Stimulated activated CD4-positive, alpha-beta T cell treated with anti-CD3 and anti-CD28 coated beads, TNF-alpha, amount 100 ng/mL, for 1 hour (primary cell): ENCODE results near the gene INHBC.
"Not testable (repeated sequence)": the region's sequence is repeated elsewhere in the genome, so short reads cannot be mapped to it uniquely, and the experiment has no call there.

ENCODE experiments used
- DNase-seq, 3 donors: peaks; one replicate each; pipeline ENCODE4 v3.0.0-alpha.2; 2020; ENCODE audit warnings: low read depth in 3 of 3, low spot score in 1 of 3

The INHBC gene

DNA sequence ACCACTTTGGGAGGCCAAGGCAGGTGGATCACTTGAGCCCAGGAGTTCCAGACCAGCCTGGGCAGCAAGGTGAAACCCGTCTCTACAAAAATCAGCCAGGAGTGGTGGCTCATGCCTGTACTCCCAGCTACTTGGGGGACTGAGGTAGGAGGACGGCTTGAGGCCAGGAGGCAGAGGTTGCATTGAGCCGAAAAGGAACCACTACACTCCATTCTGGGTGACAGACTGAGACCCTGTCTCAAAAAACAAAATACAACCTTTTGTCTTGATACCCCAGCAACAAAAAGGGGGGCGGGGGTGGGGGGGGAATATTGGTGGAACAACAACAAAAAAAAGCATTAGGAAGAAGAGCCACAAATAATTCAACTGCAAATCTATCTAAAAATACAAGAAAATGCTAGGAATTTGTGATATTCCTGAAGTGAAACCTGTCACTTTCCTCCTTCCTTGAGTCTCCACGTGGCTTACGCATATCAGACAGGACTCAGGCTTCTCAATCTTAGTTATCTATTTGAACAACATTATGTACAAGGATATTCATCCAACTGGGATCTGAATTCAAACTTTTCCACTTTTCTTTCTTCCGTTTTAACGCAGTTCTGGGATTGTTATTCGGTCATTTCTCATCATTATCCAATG, 5.0 kb upstream of the INHBC start:
- no peak for DNase-seq

DNA sequence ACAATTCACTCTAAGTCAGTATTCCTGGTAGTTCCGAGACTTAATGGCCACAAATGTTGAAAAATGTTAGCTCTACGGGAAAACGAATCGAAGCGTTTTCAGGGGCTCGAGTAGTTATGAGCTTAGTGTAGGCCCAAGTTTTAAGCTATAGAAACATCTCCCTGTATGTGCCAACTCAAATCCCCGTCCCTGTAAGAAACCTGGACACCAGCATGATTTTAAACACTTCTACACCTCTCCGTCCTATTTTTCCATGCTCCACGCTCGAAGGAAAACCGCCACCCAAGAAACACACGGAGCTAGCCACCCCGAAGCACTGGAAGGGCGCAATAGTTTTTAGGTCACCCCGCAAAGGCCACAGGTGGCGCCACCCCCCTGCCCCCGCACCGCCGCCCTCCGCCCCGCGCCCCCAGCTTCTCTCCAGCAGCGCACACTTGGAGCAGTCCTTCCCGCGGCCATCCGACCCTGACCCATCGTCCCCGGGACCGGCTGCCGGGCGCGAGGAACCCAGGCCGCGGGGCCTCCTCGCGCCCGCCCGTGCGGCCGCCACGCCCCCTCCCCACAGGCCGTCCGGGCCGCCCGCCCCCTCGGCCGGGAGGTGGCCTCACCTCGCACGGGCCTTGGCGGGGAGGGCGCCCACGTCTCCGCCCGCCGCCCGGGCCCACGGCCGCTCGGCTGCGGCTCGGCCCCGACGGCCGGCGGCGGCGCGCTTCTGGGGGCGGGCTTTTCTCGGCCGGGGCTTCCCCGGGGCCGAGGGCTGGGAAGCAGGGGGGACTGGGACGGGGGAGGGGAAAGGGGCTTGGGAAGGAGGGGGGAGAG, 4.3 kb upstream of the INHBC start:
- peak in 1 of 3 donors; percentile 35 for DNase-seq

DNA sequence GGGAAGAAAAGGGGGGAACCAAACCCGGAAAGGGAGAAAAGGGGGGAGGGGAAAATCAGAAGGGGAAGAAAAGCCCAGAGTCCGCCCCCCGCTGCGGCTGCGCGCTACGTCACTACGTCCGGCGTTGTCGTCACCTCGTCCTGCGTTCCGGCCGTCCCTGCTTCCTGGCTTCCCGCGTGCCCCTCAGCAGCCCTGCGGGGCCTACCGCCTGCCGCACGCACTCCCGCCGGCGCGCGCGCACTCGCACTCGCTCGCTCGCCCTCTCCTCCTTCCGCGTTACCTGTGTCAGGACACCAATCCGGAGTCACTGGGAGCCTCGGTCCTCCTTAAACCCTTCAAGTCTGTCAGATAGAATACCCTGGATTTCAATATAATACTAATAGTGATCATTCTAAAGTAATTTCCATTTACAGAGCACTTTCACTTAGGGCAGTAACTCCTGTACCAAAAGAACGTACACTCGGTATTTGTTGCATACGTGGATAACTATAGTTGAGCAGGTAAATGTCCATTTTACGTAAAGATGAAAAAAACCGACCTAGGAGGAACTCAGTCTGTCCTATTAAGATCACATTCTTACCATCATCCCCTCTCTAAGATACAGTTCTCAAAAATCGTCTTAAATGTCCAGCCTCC, 3.5 kb upstream of the INHBC start, which contains the start of gene R3HDM2:
Gene R3HDM2, minus strand, starts transcription at position 113 of the 636 bp plus-strand sequence. CDS start 120,615 bp downstream, outside the sequence.
- peak; percentile 86 to 93 (median 87) for DNase-seq

DNA sequence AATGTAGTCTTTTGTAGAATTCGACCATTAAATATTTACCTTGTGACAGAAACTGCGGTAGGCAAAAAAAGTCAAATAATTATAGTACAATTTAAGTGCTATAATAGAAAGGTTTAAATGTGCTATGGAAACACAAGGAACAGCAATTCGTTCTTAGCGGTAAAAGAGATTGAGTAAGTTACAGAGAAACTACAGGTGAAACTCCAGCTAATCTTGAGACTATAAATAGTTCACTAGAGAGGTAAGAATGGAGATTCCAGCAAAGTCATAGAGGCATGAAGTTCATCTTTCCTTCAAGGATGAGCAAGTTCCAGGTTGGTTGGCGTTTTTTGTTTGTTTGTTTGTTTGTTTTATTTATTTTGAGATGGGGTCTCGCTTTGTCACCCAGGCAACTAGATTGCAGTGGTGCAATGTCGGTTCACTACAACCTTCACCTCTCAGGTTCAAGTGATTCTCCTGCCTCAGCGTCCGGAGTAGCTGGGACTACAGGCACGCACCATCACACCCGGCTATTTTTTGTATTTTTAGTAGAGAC, 2.9 kb upstream of the INHBC start:
- DNase-seq: no peak

DNA sequence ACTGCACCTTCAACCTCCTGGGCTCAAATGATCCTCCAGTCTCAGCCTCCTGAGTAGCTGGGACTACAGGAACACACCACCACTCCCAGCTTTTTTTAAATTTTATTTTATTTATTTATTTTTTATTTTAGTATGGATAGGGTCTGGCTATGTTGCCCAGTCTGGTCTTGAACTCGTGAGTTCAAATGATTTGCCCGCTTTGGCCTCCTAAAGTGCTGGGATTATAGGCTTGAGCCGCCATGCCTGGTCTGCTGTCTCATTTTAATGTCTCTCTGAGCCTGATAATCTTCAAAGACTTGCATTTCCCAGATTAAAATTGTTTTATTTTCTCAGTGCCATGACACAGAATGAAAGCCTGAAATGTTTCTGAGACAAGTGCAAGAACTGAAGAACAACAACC, 1.2 kb upstream of the INHBC start:
- DNase-seq: no peak

DNA sequence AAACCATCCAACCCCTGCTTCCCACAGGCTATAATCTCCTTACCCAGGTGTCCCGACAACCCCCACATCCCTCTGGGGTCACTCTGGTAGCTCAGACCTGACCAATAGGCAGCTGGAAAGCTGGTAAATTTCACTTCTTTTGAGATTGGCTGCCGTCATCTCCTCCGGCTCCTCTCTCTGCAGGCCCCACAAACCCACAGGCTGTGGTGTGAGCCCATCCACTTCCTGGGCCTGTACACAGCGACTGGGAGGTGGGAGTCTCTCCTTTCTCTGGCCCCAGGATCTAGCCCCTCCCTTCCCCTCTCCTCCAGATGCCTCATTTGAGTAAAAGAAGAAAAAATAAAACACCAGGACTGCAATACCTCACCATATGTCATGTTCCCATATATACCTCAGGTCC, 709 bp downstream of the INHBC start:
- DNase-seq: no peak

DNA sequence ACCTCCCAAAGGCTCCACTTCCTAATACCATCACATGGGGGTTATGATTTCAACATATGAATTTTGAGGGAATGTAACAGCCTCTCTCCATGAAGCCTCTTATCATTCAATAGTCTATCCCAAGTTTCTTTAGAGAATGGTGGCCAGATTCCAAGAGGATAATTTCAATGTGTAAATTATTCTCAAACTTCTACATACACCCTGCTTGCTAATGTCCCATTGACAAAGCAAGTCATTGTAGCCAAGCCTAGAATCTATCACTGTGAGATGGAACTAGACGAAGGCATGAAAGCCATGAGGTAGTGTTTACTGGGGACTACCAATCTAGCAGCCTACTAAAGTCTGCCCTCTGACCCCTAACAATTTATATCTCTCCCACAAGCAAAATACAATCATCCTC, 3.8 kb downstream of the INHBC start:
- no peak for DNase-seq

DNA sequence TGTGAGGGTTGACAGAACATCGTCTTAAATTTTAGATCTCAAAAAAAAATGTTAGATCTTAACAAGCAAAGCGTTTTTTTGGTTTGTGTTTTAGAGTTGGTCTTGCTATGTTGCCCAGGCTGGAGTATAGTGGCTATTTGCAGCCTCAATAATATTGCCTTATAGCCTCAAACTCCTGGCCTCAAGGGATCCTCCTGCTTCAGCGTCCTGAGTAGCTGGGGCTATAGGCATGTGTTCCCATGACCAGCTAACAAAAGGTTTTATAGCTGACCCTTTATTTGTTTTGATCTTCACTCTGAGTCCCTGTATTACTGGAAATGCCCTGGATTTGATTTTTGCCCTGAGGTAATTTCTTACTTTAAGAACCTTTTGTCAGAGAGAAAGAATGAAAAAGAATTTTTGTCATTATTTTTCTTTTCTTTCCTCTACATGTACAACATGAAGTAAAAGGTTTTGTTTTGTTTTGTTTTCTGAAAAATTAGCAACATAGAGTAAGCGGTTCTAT, 5.2 kb downstream of the INHBC start:
- DNase-seq: no peak

DNA sequence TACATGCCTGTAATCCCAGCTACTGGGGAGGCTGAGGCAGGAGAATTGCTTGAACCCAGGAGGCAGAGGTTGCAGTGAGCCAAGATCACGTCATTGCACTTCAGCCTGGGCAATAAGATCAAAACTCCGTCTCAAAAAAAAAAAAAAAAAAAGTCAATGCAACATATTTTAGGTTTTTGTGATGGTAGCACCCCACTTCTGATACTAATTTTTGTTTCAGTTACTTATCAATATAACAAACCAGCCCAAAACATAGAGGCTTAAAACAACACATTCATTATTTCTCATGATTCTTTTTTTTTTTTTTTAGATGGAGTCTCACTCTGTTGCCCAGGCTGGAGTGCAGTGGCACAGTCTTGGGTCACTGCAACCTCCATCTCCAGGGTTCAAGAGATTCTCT, 6.8 kb downstream of the INHBC start:
- DNase-seq: not testable (repeated sequence)

DNA sequence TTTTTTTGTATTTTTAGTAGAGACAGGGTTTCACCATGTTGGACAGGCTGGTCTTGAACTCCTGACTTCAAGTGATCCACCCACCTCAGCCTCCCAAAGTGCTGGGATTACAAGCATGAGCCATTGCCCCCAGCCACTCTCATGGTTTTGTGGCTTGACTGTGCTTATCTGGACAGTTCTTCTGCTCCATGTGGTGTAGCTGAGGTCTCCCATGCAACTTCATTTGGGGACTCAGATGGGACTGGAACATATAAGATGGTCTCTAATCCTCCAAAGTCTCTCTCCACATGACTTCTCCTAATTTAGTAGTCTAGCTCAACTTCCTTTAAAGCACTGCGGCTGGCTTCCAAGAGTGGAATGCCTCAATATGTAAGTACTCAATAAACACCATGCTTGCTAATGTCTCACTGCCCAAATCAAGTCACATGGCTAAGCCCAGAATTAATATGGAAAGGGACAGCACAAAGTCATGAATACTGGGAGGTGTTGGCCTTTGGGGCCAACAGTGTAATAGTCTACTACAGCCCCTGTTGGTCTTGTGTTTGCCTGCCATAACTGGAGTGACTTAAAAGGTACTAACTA, 7.4 kb downstream of the INHBC start:
- no peak for DNase-seq

DNA sequence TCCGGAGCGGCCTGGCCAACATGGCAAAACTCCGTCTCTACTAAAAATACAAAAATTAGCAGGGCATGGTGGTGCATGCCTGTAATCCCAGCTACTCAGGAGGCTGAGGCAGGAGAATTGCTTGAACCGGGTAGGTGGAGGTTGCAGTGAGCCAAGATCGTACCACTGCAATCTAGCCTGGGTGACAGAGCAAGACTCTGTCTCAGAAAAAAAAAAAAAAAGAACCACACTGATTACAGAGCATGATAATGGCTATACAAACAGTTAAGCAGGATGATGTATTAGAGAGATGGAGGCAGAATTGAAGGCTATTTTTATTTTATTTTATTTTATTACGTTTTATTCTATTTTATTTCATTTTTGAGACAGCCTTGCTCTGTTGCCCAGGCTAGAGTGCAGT, 9.8 kb downstream of the INHBC start:
- not testable (repeated sequence) for DNase-seq

DNA sequence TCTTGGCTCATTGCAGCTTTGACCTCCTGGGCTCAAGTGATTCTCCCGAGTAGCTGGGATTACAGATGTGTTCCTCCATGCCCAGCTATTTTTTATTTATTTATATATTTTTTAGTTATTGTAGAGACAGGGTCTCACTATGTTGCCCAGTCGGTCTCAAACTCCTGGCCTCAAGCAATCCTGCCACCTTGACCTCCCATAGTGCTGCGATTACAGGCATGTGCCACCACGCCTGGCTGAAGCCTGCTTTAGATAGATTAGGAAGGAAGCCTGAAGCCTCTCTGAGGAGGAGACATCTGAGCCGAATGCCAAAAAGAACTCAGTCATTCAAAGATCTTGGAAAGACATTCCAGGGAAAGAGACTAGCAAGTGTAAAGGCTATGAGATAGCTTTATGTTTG, 10.2 kb downstream of the INHBC start:
- no peak for DNase-seq

DNA sequence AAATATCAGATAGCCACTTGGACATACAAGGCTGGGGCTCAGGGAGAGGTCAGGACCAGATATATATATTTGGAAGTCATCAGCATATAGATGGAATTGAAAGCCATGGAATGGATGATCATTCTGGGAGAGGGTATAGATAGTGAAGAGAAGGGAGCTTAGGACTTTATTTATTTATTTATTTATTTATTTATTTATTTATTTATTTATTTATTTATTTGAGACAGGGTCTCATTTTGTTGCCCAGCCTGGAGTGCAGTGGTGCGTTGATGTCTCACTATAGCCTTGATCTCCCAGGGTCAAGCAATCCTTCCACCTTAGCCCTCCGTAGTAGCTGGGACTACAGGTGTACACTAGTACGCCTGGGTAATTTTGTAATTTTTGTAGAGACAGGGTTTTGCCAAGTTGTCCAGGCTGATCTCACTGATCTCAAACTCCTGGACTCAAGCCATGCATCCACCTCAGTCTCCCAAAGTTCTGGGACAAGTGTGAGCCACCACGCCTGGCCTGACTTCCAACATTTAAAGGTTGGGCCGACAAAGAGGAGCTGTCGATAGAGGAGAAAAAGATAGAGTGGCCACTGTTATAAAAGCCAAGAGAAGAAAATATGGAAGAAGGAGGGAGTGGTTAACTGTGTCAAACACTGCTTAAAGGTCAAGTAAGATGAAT, 11.8 kb downstream of the INHBC start:
- no peak for DNase-seq

DNA sequence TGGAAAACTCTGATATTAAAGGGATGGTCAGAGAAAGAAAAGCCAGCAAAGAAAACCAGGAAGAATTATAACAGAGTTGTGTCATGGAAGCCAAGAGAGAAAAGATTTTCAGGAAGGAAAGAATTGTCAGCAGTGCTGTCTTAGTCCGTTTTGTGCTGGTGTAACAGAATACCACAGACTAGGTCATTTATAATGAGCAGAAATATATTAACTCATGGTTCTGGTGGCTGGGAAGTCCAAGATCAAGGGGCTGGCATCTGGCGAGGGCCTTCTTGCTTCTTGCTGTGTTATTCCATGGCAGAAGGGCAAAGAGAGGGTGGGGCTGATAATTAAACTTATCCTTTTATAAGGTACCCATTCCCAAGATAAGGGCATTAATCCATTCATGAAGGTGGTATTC, 14.1 kb downstream of the INHBC start:
- DNase-seq: no peak

DNA sequence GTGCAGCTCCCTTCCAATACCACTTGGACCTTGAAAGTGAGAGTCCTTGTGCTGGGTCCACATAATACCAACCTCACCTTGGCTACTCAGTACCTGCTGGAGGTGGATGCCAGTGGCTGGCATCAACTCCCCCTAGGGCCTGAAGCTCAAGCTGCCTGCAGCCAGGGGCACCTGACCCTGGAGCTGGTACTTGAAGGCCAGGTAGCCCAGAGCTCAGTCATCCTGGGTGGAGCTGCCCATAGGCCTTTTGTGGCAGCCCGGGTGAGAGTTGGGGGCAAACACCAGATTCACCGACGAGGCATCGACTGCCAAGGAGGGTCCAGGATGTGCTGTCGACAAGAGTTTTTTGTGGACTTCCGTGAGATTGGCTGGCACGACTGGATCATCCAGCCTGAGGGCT, 14.8 kb downstream of the INHBC start:
- no peak for DNase-seq

DNA sequence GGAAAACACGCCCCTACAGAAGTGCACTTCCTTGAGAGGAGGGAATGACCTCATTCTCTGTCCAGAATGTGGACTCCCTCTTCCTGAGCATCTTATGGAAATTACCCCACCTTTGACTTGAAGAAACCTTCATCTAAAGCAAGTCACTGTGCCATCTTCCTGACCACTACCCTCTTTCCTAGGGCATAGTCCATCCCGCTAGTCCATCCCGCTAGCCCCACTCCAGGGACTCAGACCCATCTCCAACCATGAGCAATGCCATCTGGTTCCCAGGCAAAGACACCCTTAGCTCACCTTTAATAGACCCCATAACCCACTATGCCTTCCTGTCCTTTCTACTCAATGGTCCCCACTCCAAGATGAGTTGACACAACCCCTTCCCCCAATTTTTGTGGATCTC, 15.5 kb downstream of the INHBC start:
- no peak for DNase-seq

DNA sequence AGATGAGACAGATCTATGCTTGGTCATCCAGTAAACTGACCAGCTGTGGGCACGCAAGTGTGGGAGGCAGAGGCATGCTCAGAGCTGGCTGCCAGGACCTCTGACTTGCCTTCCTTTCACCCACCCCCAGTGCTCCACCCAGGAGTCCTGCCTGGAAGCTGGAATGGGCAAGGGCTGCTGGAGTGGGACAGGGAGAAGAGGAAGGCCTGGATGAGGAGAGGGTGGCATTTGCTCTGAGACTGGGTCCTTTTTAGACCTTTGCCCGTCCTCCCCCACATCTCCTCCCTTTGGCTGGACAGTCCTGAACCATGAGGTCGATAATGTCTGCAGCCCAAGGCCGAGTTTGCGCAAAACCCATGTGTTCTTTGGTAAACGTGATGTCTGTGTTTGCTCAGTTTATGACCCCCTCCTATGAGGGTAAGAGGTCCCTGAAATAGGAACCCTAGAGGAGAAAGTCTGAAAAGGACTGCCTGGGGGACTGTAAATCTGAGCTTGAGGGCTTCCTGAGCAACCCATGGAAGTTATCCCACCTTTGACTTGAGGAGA, 16.7 kb downstream of the INHBC start:
- no peak for DNase-seq

DNA sequence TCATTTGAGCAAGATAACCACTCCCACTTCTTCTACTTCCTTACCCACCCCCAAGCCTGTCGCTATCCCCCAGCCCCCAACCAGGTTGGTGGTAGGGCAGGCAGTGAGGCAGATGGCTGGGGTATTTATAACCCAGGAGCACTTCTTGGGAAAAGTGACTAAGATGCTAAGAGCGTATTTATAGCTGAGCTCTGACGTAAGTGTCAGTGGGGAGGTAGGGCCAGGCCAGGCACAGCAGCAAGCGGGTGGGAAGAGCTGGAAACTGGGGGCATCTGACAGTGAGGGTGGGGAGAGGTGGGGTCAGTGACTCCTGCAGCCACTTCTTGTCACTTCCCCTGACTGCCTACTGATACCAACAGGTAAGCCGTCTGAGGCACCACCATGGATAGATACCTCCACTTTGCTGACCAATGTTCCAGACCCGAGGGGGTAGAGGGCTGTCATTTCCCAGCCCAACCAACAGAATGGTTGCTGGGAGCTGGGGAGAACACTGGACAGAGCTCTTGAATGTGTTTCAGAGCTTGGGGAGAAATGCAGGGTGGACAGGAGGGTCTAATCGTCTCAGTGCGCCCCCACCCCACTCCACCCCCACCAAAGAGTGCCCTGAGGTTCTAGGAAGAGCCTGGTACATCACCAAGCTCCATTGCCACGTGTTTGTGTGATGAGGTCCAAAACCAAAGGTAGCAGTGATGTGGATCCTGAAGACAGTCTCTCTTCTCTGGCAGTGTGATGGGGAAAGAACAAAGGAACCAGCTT, 17.8 kb downstream of the INHBC start:
- DNase-seq: no peak

DNA sequence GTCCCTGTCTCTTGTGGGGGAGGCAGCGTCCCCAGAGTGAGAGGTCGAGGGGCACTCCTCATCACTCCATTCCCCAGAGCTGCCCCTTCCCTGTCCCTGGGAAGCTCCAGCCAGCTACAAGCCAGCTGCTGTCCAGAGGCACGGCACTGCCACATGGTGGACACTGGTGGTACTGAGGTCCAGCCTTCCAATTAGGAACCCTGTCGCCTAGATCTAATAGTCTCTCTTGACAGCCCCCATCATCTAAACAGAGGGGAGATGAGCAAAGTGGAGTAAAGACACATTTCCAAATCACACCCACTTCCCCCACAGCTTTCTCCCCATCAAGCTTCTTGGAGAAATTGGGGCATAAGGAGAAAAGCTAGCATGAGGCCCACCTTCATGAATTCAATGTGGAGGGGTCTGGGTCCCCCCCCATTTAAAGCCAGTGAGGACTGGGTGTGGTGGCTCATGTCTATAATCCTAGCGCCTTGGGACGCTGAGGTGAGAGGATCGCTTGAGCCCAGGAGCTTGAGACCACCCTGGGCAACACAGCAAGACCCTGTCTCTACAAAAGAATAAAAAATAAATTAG, 18.4 kb downstream of the INHBC start:
- DNase-seq: peak in 1 of 3 donors; percentile 47

DNA sequence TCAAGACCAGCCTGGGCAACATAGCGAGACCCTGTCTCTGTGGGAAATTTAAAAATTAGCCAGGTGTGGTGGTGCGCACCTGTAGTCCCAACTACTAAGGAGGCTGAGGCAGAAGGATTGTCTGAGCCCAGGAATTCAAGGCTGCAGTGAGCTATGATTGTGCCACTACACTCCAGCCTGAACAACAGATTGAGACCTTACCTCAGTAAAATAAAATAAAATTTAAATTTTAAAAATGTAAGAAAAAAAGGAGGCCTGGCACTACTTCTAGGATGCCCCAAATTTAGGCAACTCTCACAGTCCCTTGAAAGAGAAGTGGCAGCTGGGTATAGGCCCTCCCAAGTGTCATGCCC, 19.6 kb downstream of the INHBC start:
- DNase-seq: no peak
